NCI-H1048 (cell line): Measurements from ENCODE around the gene OSBP2.
"Not testable (repeated sequence)": the region's sequence is repeated elsewhere in the genome, so short reads cannot be mapped to it uniquely, and the experiment has no call there.

Source experiments
- DNase-seq: peaks from one replicate; lab custom pipeline; 2025; lab: John Stamatoyannopoulos, UW

The OSBP2 gene

GRCh38 chr22:30718938-30719337 is 24.3 kb downstream of the OSBP2 start:
- DNase-seq = no peak

GRCh38 chr22:30720263-30720837 is 25.7 kb downstream of the OSBP2 start:
- no peak for DNase-seq

GRCh38 chr22:30721741-30722140 is 27.1 kb downstream of the OSBP2 start:
- DNase-seq = no peak

- DNase-seq = no peak
Measured at GRCh38 chr22:30728826-30729225, 34.2 kb downstream of the OSBP2 start.

- no peak for DNase-seq
Measured at GRCh38 chr22:30731658-30732057, 37.0 kb downstream of the OSBP2 start.

GRCh38 chr22:30732426-30732825 is 37.8 kb downstream of the OSBP2 start:
- no peak for DNase-seq

GRCh38 chr22:30733181-30733631 is 38.5 kb downstream of the OSBP2 start:
- DNase-seq = no peak

GRCh38 chr22:30740007-30740406 is 45.3 kb downstream of the OSBP2 start:
- not testable (repeated sequence) for DNase-seq

- DNase-seq = not testable (repeated sequence)
Measured at GRCh38 chr22:30740511-30740910, 45.8 kb downstream of the OSBP2 start.

GRCh38 chr22:30742291-30743256 is 47.9 kb downstream of the OSBP2 start:
- no peak for DNase-seq

- DNase-seq = no peak
Measured at GRCh38 chr22:30743257-30744020, 48.8 kb downstream of the OSBP2 start.

GRCh38 chr22:30744224-30744623 is 49.5 kb downstream of the OSBP2 start:
- DNase-seq = no peak

GRCh38 chr22:30747493-30747892 is 52.8 kb downstream of the OSBP2 start:
- DNase-seq = no peak

- no peak for DNase-seq
Measured at GRCh38 chr22:30749272-30749671, 54.6 kb downstream of the OSBP2 start.

GRCh38 chr22:30749849-30750248 is 55.2 kb downstream of the OSBP2 start:
- DNase-seq = no peak

- DNase-seq = no peak
Measured at GRCh38 chr22:30751529-30751928, 56.9 kb downstream of the OSBP2 start.

- no peak for DNase-seq
Measured at GRCh38 chr22:30752771-30753170, 58.1 kb downstream of the OSBP2 start.

- DNase-seq = no peak
Measured at GRCh38 chr22:30753701-30754100, 59.0 kb downstream of the OSBP2 start.

- DNase-seq = no peak
Measured at GRCh38 chr22:30754521-30754920, 59.8 kb downstream of the OSBP2 start.

- DNase-seq = no peak
Measured at GRCh38 chr22:30754971-30755758, 60.5 kb downstream of the OSBP2 start.

GRCh38 chr22:30755759-30756124 is 61.1 kb downstream of the OSBP2 start:
- DNase-seq = no peak
